Measurements from ENCODE around the gene ZCCHC24.

GRCh38 chr10:79351332-79351731, 94.1 kb downstream of the ZCCHC24 start:
- TF ChIP-seq CTCF (IDR thresholded peaks at IDR 0.05): no peak
- TF ChIP-seq EZH2phosphoT487 (IDR thresholded peaks at IDR 0.05): no peak
- TF ChIP-seq EZH2 (IDR thresholded peaks at IDR 0.05): no peak
